ENCODE measurements around the gene GJC2. TPM values are rescaled to one million over a fixed set of nuclear protein-coding genes. Genes with fewer than 3 reads are reported as not detected.

The GJC2 gene
- total RNA-seq, 1 donor from 2014 or later, result 6.0 TPM

GRCh38 chr1:228107636-228108035 lies 42.1 kb upstream of the GJC2 start:
- no peaks in the 10 kb centered on the region for H3K9me3 ChIP-seq
- H3K36me3 ChIP-seq, result peaks cover 23% of the 10 kb centered on the region
- DNase-seq, result peak; percentile 45
- no peak for TF ChIP-seq CTCF (IDR thresholded peaks at IDR 0.05)
- H3K27me3 ChIP-seq (ENCODE audit: low read depth), result no peaks in the 10 kb centered on the region
- intact Hi-C loops (cut with DNase I), result no loop called here
- no peak overlapping the region for H3K4me3 ChIP-seq
- H3K27ac ChIP-seq, result no peak overlapping the region
- H3K4me1 ChIP-seq, result peaks cover 31% of the 10 kb centered on the region
- ATAC-seq, result no peak

GRCh38 chr1:228108055-228108690 lies 41.6 kb upstream of the GJC2 start:
- intact Hi-C loops (cut with DNase I), result no loop called here
- ATAC-seq (no peak), DNase-seq (peak; percentile 51)
- H3K4me3 ChIP-seq, result peak overlapping the region; percentile 78
- H3K4me1 ChIP-seq, result peaks cover 31% of the 10 kb centered on the region
- no peaks in the 10 kb centered on the region for H3K9me3 ChIP-seq
- peak overlapping the region; percentile 92 for H3K27ac ChIP-seq
- no peak for TF ChIP-seq CTCF (IDR thresholded peaks at IDR 0.05)
- H3K36me3 ChIP-seq, result peaks cover 23% of the 10 kb centered on the region
- no peaks in the 10 kb centered on the region for H3K27me3 ChIP-seq (ENCODE audit: low read depth)

GRCh38 chr1:228108742-228109072 lies 41.0 kb upstream of the GJC2 start:
- Histone ChIP-seq H3K4me1 (peaks cover 27% of the 10 kb centered on the region), H3K4me3 (peak overlapping the region; percentile 78), H3K36me3 (peaks cover 23% of the 10 kb centered on the region), H3K27me3 (ENCODE audit: low read depth) (no peaks in the 10 kb centered on the region), H3K27ac (peak overlapping the region; percentile 92), H3K9me3 (no peaks in the 10 kb centered on the region)
- intact Hi-C loops (cut with DNase I), result no loop called here
- TF ChIP-seq CTCF (IDR thresholded peaks at IDR 0.05), result no peak
- DNase-seq, result peak; percentile 48
- ATAC-seq, result no peak

GRCh38 chr1:228109073-228109961 lies 40.4 kb upstream of the GJC2 start, which contains the start of gene MRPL55:
MRPL55 (minus strand) TSS chr1:228109299; CDS start chr1:228108260, 1,039 bp downstream.
- no peak for TF ChIP-seq CTCF (IDR thresholded peaks at IDR 0.05)
- intact Hi-C loops (cut with DNase I), result no loop called here
- DNase-seq (peak; percentile 97), ATAC-seq (peak; percentile 97 to 99)
- Histone ChIP-seq H3K9me3 (no peaks in the 10 kb centered on the region), H3K36me3 (peaks cover 23% of the 10 kb centered on the region), H3K27ac (peak within 1 kb of the TSS; percentile 92), H3K4me1 (peaks cover 22% of the 10 kb centered on the region), H3K27me3 (ENCODE audit: low read depth) (no peaks in the 10 kb centered on the region), H3K4me3 (peak within 1 kb of the TSS; percentile 78)

GRCh38 chr1:228109962-228110488 lies 39.7 kb upstream of the GJC2 start:
- intact Hi-C loops (cut with DNase I), result no loop called here
- no peak for DNase-seq

More at GRCh38 chr1:228109962-228110488, 39.7 kb upstream of the GJC2 start:
- Histone ChIP-seq H3K27ac (peak overlapping the region; percentile 92), H3K4me1 (peaks cover 22% of the 10 kb centered on the region), H3K27me3 (ENCODE audit: low read depth) (no peaks in the 10 kb centered on the region), H3K36me3 (peaks cover 23% of the 10 kb centered on the region), H3K4me3 (peak overlapping the region; percentile 78), H3K9me3 (no peaks in the 10 kb centered on the region)
- peak; percentile 12 to 52 for ATAC-seq
- TF ChIP-seq CTCF (IDR thresholded peaks at IDR 0.05), result no peak

Data from lower lobe of right lung (tissue), 2 donors.